Stimulated activated CD4-positive, alpha-beta T cell treated with anti-CD3 and anti-CD28 coated beads, Interleukin-1b, Interleukin-23, amount 100 ng/mL, for 48 hours (primary cell): ENCODE measurements around the gene CLEC1A.

Experiments used
- DNase-seq: peaks from one replicate; pipeline ENCODE4 v3.0.0-alpha.2; 2020

CLEC1A gene

GRCh38 chr12:10101042-10101579 is 2.3 kb upstream of the CLEC1A start:
- no peak for DNase-seq

- DNase-seq, result no peak
These were observed 1.3 kb downstream of the CLEC1A start for GRCh38 chr12:10097521-10097920.

DNA sequence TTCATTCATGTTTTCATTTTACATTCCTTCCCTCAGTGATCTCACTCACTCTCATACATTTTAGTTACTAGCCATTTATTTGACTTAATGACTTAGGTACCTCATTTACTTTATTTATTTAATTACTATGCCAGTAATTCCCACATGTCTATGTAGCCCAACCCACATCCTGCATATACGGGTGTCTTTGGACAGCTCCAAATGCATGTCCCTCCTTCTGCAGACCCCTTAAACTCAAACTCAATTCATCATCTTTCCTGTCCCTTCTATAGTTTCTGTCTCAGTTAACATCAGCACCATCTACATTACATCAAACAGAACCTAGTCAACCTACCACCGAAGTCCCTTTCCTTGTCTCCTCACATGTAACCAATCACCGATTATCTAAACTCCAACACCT is 2.8 kb downstream of the CLEC1A start:
- DNase-seq, result no peak

DNA sequence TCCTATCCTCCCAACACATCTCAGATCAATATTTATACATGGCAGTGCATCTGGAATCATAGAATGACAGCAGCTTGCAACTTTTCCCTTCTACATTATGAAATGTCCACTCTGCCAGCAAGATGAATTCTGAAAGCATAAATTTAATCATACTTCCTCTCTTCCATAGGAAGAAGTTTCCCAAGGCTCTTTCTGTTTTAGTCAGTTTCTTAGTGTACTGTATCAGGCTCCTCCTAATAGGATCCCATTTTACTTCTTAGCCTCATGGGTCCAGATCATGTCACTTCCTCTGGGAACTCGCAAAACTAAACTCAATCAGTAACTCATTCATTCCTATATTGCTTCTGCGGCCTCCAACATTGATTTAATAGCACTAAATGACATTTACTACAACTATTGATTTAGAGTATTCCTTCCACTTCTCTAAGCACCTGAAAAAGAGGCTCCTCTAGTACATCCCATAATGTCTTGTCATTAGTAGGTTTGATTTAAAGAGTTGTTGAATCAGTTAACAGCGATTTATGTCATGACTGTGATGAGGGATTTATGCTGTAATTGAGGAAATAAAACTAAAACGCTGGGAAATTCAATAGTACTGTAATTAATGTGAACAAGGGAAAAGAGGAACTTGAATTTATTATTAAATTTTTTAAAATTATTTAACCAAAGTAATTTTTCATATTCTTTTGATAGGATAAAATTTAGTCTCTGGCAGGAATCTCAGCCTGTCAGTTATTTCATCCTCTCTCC is 4.0 kb downstream of the CLEC1A start:
- no peak for DNase-seq

GRCh38 chr12:10088955-10089900 is 9.6 kb downstream of the CLEC1A start:
- no peak for DNase-seq

GRCh38 chr12:10088031-10088430 is 10.8 kb downstream of the CLEC1A start:
- DNase-seq, result no peak

DNA sequence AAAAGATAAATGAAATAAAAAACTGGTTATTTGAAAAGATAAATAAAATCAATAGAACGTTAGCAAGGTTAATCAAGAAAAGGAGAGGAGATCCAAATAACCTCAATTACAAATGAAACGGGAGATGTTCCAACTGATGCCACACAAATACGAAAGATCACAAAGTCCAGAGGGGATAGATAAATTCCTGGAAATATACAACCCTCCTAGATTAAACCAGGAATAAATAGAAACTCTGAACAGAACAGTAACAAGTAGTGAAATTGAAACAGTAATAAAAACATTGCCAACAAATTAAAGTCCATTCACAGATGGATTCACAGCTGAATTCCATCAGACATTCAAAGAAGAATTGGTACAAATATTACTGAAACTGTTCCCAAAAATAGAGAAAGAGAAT is 12.4 kb downstream of the CLEC1A start:
- no peak for DNase-seq

DNA sequence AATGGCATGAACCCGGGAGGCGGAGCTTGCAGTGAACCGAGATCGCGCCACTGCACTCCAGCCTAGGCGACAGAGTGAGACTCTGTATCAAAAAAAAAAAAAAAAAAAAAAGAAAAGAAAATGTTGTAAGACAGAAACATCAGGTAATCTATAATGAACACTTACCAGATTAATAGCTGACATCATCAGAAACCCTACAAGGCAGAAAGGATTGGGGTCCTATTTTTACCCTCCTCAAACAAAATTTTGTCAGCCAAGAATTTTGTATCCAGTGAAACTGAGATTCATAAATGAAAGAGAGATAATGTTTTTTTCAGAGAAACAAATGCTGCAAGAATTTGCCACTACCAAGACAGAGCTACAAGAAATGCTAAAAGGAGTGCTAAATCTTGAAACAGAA is 14.1 kb downstream of the CLEC1A start:
- no peak for DNase-seq

DNA sequence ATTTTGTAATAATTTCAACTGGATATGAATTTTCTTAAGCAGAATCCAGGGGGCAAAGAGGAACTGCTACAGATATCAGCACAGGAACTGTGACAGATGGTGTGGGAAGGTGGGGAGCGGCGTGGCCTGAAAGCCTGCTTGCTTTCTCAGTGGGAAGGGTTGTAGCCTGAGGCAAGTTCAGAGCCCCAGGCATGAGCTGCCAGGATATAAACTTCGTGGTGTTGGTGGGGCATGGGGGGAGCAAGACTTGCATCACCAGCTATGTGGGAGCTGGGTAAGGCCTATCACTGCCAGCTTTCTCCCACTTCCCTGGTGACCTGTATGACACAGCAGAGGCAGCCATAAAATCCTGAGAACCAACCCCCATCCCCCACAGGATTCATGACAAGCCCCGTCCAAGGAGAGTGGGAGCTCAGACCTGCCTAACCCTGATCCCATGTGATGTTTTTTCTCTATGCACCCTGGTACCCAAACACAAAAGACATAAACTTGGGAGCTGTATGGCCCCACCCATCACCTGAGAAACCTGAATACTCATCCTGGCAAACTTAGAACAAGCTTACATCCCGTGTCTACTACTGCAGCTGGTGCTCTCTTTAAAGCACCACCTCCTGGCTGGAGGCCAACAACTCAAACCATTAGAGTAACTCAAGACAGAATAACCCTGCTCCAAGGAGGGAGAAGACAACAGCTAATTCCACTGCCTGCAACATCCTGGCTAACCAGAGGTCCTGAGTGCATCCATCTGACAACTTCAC is 16.5 kb downstream of the CLEC1A start:
- DNase-seq, result no peak

GRCh38 chr12:10075451-10075850 is 23.3 kb downstream of the CLEC1A start:
- DNase-seq, result no peak

- no peak for DNase-seq
These were observed 25.5 kb downstream of the CLEC1A start for GRCh38 chr12:10073261-10073660.

DNA sequence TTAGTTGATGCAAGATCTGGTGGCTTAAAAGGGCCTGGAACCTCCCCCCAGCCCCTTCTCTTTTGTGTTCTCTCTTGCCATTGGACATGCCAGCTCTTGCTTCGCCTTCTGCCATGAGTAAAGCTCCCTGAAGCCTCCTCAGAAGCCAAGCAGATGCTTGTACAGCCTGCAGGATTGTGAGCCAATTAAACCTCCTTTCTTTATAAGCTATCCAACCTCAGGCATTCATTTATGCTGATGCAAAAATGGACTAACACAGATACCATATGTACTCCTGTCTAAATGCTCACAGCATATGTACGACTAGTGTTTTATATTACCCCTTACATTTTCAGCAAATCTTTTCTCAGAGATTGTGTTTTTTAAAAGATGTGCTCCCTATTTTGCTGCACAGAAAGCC is 26.7 kb downstream of the CLEC1A start:
- no peak for DNase-seq

DNA sequence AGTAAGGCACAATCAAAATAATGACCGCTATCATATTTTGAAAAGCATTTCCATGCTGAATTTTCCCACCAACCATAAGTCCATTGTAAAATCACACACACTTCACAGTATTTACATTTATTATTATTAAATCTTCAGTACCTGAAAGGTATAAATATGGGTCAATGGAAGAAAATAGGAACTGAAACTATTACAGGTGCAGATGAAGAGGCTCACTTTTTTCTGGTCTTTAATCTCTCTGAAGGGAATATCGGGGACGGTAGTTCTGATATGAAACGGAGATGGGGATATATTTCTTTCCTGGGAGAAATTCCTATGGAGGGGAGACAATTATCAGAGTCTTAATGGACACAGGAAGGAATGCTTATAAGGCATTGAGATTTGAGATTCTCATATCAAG is 28.4 kb downstream of the CLEC1A start:
- no peak for DNase-seq

- no peak for DNase-seq
These were observed 28.8 kb downstream of the CLEC1A start for GRCh38 chr12:10069976-10070375.

- no peak for DNase-seq
These were observed 29.7 kb downstream of the CLEC1A start for GRCh38 chr12:10069099-10069498.

DNA sequence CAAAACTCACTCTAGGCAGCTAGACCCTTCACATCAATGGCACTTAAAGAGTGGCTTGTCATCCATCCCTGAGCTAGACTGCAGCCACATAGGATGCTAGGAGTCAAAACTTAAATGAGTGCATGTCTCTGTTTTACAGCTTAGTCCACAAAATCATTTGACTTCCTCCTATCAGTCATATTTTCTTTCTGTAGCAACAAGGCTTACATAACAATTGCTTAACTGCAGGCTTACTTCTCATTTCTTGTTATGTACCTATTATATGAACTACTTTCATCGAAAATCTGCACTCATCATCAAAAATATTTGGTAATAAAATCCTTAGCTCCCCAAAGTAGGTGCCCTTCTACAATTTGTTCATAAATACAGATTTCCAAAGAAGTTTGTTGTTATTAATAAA is 30.1 kb downstream of the CLEC1A start:
- DNase-seq, result no peak

DNA sequence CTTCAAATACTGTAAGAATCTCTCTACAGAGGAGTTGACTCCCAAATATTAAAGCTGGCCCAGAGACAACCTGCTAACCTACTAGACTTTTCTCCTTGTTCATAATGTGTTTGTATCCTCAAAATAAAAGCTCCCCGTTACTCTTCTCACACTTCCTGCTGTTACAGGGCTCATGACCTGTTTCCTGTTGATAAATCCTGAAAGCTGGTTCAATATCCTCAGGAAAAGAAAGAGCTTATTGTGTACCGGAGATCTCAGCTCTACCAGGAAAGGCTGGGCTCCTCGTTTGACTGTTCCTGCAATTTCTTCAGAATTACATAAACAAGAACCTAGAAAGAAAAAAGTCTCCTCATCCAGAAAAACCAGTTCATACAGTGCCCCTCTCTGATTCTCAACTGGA is 30.8 kb downstream of the CLEC1A start:
- DNase-seq, result no peak

GRCh38 chr12:10067264-10067663 is 31.5 kb downstream of the CLEC1A start:
- DNase-seq, result no peak

DNA sequence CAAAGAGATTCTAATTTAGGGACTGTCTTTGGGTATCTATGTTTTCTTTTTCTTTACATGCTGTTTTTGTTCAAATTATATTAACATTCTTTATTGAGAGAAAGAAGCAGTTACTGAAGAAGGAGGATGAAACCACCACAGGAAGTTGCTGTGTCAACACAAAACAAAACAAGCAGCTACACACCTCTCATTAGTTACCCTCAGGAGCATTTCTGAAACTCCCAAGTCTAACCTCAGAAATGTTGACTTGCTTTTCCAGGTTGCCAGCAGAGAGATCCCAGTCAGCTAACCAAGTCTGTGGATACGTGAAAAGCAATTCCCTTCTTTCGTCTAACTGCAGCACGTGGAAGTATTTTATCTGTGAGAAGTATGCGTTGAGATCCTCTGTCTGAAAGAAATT is 33.5 kb downstream of the CLEC1A start:
- no peak for DNase-seq

- no peak for DNase-seq
These were observed 40.4 kb downstream of the CLEC1A start for GRCh38 chr12:10058387-10058786.

- DNase-seq, result no peak
These were observed 46.4 kb downstream of the CLEC1A start for GRCh38 chr12:10052193-10052913.

GRCh38 chr12:10048526-10048925 is 50.3 kb downstream of the CLEC1A start:
- no peak for DNase-seq
